Gastroesophageal sphincter (tissue), 4 donors: ENCODE measurements around the gene SULT4A1. TPM values are rescaled to one million over a fixed set of nuclear protein-coding genes. Genes with fewer than 3 reads are reported as not detected.
A peak's percentile ranks its signal among the peaks of the same experiment; 100 is the strongest.

ENCODE experiments used
- ATAC-seq: fragments of 150-250 bp; one replicate; pipeline ENCODE4 v1.9.1; 2016; ENCODE audit warnings: mild to moderate bottlenecking, moderate library complexity
- H3K27ac ChIP-seq, 4 donors: fragments of 200-600 bp; sonication (generic) in 3 of 4; 1 replicate in 3 of 4; 2 replicates in 1 of 4; pipeline ENCODE4 v1.5.1; 2016 to 2019
- H3K27me3 ChIP-seq: fragments of 200-600 bp; sonication (generic); one replicate; pipeline ENCODE4 v1.5.1; 2019
- H3K36me3 ChIP-seq, 2 donors: fragments of 200-600 bp; sonication (generic); one replicate each; pipeline ENCODE4 v1.5.1; 2019; ENCODE audit warnings: control low read depth in 1 of 2
- H3K4me1 ChIP-seq, 3 donors: fragments of 200-600 bp; sonication (generic); 1 replicate in 2 of 3; 2 replicates in 1 of 3; pipeline ENCODE4 v1.5.1; 2016 to 2019; ENCODE audit warnings: control low read depth in 2 of 3
- H3K4me3 ChIP-seq, 2 donors: fragments of 200-600 bp; sonication (generic); one replicate each; pipeline ENCODE4 v1.5.1; 2019; ENCODE audit warnings: mild to moderate bottlenecking in 1 of 2, moderate library complexity in 1 of 2
- H3K9me3 ChIP-seq, 3 donors: fragments of 200-600 bp; sonication (generic); one replicate each; pipeline ENCODE4 v1.5.1; 2017 to 2019; ENCODE audit warnings: control low read depth in 2 of 3
- EP300 ChIP-seq: sonication (generic); formaldehyde crosslinking; IDR thresholded peaks from one replicate; pipeline ENCODE4 v1.6.1; 2017; ENCODE audit warnings: antibody characterized with exemption, mild to moderate bottlenecking
- POLR2A ChIP-seq, 2 donors: fragments of 450-650 bp; IDR thresholded peaks; one replicate each; pipeline ENCODE4 v1.6.1; 2017; ENCODE audit warnings: antibody characterized with exemption in 2 of 2, mild to moderate bottlenecking in 2 of 2, moderate library complexity in 1 of 2
- POLR2AphosphoS5 ChIP-seq: sonication (generic); formaldehyde crosslinking; IDR thresholded peaks from one replicate; pipeline ENCODE4 v1.6.1; 2017; ENCODE audit warnings: antibody characterized with exemption
- WGBS, 2 donors: methylation state at CpG; one replicate each; pipeline ENCODE4 v1.1.5; 2018; ENCODE audit warnings: low coverage in 1 of 2; 5-methylcytosine and 5-hydroxymethylcytosine counted together
- total RNA-seq, 4 donors: library from RNA; depleted of rRNA; stranded (reverse); fragments of >200 nt; gene quantifications; one replicate each; pipeline ENCODE4 v1.1.0, GENCODE V29; 2016
- TF ChIP-seq, protein P1 (sequence below), 4 experiments: fragments of 200-600 bp in 2 of 4; fragments of 450-650 bp in 2 of 4; sonication (generic) in 1 of 4; IDR thresholded peaks; one replicate each; pipeline ENCODE4 v1.5.1; 2017 to 2019; ENCODE audit warnings: antibody characterized with exemption in 4 of 4, mild to moderate bottlenecking in 2 of 4, moderate library complexity in 2 of 4

Gene SULT4A1, protein sequence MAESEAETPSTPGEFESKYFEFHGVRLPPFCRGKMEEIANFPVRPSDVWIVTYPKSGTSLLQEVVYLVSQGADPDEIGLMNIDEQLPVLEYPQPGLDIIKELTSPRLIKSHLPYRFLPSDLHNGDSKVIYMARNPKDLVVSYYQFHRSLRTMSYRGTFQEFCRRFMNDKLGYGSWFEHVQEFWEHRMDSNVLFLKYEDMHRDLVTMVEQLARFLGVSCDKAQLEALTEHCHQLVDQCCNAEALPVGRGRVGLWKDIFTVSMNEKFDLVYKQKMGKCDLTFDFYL
- total RNA-seq, result 1 to 10 TPM in 1 of 4 donors, under 1 TPM in 2, not detected in 1; 0.16 to 1.7 (median 0.54) TPM

DNA sequence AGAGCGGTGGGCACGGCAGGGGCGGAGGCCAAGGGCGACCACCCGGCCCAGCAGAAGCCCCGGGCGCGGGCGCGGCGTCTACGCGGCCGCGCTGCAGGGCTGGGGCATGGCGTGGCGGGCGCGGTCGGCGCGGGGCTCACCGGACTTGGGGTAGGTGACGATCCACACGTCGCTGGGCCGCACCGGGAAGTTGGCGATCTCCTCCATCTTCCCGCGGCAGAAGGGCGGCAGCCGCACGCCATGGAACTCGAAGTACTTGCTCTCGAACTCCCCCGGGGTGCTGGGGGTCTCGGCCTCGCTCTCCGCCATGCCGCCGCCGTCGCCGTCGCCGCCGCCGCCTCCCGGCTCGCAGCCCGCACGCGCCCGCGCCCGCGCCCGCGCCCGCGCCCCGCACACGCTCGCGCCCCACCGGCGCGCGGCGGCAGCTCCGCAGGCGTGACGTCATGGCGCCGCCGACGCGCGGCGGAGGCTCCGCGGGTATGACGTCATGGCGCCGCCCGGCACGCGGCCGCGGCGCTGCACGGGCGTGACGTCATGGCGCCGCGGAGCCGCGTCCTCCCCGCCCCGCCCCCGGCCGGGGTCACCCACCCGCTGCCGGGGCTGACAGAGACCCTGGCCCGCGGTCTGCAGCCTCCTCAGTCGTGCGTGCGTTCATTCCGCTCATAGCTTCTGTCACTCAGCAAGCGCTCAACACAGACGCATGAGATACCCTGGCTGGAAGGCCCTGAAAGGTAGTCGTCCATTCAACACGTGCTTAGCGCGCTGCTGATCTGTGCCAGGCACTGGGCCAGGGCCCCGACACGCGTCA lies at the start of gene SULT4A1:
TSS of gene SULT4A1 (minus strand) at position 440 of the 808 bp plus-strand sequence. CDS start at position 309, 131 bp downstream.
- no peaks in the 10 kb centered on the region for H3K36me3 ChIP-seq
- H3K27ac ChIP-seq, result no peak within 1 kb of the TSS
- no peak for TF ChIP-seq POLR2AphosphoS5
- no peak for TF ChIP-seq POLR2A (IDR thresholded peaks at IDR 0.05)
- no peak for TF ChIP-seq EP300
- TF ChIP-seq, protein P1, sequence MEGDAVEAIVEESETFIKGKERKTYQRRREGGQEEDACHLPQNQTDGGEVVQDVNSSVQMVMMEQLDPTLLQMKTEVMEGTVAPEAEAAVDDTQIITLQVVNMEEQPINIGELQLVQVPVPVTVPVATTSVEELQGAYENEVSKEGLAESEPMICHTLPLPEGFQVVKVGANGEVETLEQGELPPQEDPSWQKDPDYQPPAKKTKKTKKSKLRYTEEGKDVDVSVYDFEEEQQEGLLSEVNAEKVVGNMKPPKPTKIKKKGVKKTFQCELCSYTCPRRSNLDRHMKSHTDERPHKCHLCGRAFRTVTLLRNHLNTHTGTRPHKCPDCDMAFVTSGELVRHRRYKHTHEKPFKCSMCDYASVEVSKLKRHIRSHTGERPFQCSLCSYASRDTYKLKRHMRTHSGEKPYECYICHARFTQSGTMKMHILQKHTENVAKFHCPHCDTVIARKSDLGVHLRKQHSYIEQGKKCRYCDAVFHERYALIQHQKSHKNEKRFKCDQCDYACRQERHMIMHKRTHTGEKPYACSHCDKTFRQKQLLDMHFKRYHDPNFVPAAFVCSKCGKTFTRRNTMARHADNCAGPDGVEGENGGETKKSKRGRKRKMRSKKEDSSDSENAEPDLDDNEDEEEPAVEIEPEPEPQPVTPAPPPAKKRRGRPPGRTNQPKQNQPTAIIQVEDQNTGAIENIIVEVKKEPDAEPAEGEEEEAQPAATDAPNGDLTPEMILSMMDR (IDR thresholded peaks at IDR 0.05), result no peak
- peaks cover 93% of the 10 kb centered on the region for H3K27me3 ChIP-seq
- H3K4me1 ChIP-seq, result peaks cover 0 to 10% (median 0%) of the 10 kb centered on the region in 3 donors
- no peak for ATAC-seq
- WGBS, 2 donors, result 1 to 3% methylated on average over 7 of the region's 121 CpGs
- H3K4me3 ChIP-seq, result peak within 1 kb of the TSS in 1 of 2 donors; percentile 39
- peaks cover 0 to 8% (median 0%) of the 10 kb centered on the region in 3 donors for H3K9me3 ChIP-seq

DNA sequence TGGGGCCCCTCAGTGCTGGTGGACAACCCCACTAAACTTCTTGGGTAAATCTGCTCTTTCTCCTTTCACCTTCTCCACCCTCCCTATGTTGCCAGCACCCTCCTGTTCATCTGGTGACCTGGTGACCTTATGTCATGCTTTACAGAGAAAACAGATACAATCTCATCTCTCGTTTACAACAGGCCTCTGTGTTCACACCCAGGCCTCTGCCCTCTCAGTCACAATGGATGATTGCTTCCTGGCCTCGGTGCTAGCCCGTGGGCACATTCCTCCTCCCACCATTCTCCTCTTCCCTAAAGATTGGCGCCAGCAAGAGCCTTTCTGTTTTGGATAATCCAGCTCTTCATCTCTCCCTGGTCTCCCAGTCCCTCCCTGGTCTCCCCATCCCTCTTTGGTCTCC lies 49.0 kb upstream of the SULT4A1 start:
- Histone ChIP-seq H3K27ac (no peak overlapping the region), H3K4me1 (no peaks in the 10 kb centered on the region), H3K4me3 (no peak overlapping the region), H3K9me3 (peaks cover 0 to 5% (median 0%) of the 10 kb centered on the region in 3 donors), H3K27me3 (peaks cover 63% of the 10 kb centered on the region), H3K36me3 (no peaks in the 10 kb centered on the region)
- no peak for ATAC-seq
- TF ChIP-seq, protein P1 (IDR thresholded peaks at IDR 0.05), result no peak
- TF ChIP-seq EP300 (no peak), POLR2AphosphoS5 (no peak), POLR2A (IDR thresholded peaks at IDR 0.05) (no peak)
- 22 to 33% methylated on average over 3 to 4 of the region's 4 CpGs for WGBS, 2 donors

DNA sequence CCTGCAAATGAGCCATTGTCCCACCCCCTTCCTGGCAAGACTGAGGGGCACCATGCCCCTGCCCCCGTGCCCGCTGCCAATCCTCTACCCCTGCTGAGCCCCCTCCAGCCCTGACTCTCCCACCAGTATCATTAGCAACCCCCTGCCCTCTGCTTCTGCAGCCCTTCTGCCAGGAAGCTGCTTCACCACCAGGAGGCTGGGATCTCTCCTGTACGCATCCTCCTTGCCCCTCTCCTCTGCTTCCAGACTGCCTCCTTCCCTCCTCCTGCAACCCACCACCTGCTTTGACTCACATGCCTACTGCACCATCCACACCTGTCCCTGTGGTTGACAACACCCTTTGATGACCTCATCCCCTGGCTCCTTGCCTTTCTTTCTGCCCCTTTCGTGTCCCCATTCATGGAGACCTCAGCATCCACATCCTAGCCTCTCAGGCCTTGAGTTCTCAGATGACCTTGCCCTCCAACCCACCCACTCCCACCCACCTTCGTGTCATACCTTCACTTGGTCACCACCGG lies 47.9 kb upstream of the SULT4A1 start:
- TF ChIP-seq POLR2AphosphoS5, result no peak
- TF ChIP-seq POLR2A (IDR thresholded peaks at IDR 0.05), result no peak
- TF ChIP-seq, protein P1 (IDR thresholded peaks at IDR 0.05), result no peak
- no peak for TF ChIP-seq EP300
- no peaks in the 10 kb centered on the region for H3K9me3 ChIP-seq
- no peak for ATAC-seq
- peaks cover 63% of the 10 kb centered on the region for H3K27me3 ChIP-seq
- no peaks in the 10 kb centered on the region for H3K36me3 ChIP-seq
- H3K27ac ChIP-seq, result no peak overlapping the region
- 38 to 56% methylated on average over 4 to 6 of the region's 6 CpGs for WGBS, 2 donors
- H3K4me1 ChIP-seq, result no peaks in the 10 kb centered on the region
- H3K4me3 ChIP-seq, result no peak overlapping the region

DNA sequence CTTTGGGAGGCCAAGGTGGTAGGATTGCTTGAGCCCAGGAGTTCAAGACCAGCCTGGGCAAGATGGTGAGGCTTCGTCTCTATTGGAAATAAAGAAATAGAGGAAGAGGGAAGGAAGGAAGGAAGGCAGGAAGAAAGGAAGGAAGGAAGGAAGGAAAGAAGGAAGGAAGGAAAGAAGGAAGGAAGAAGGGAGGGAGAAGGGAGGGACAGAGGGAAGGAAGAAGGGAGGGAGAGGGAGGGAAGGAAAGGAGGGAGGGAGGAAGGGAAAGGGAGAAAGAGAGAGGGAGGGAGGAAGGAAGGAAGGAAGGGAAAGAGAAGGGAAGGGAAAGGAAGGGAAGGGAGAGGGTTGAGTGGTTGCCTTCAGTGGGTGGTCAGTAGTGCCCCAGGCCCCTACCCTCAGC lies 47.4 kb upstream of the SULT4A1 start:
- ATAC-seq, result no peak
- no peaks in the 10 kb centered on the region for H3K36me3 ChIP-seq
- no peak overlapping the region for H3K4me3 ChIP-seq
- 50 to 80% methylated on average over 1 of the region's 1 CpG for WGBS, 2 donors
- TF ChIP-seq EP300 (no peak), POLR2A (IDR thresholded peaks at IDR 0.05) (no peak), POLR2AphosphoS5 (no peak)
- TF ChIP-seq, protein P1 (IDR thresholded peaks at IDR 0.05), result no peak
- no peaks in the 10 kb centered on the region for H3K9me3 ChIP-seq
- no peak overlapping the region for H3K27ac ChIP-seq
- no peaks in the 10 kb centered on the region for H3K4me1 ChIP-seq
- H3K27me3 ChIP-seq, result peaks cover 63% of the 10 kb centered on the region
